PFSK-1 (cell line): ENCODE data around the gene LSM12. TPM values are rescaled to one million over a fixed set of nuclear protein-coding genes. Genes with fewer than 3 reads are reported as not detected.

ENCODE experiments used
- FOXP2 ChIP-seq: optimal IDR thresholded peaks from 2 replicates; pipeline ENCODE3; 2011; ENCODE audit warnings: borderline replicate concordance, control low read depth, inconsistent platforms; ENCODE audit not compliant: insufficient read depth; ENCODE audit errors: extremely low read length, extremely low read depth
- POLR2AphosphoS5 ChIP-seq: IDR thresholded peaks from 2 replicates; pipeline ENCODE4 v1.6.1; 2012; ENCODE audit warnings: low read depth, mild to moderate bottlenecking, control low read depth, low read length, moderate library complexity
- SIN3A ChIP-seq: IDR thresholded peaks from 2 replicates; pipeline ENCODE4 v1.6.1; 2012; ENCODE audit warnings: mild to moderate bottlenecking, low read length, moderate library complexity, borderline replicate concordance; ENCODE audit not compliant: insufficient read depth
- TAF1 ChIP-seq: IDR thresholded peaks from 2 replicates; pipeline ENCODE4 v1.6.1; 2012; ENCODE audit warnings: low read length, control low read depth, borderline replicate concordance; ENCODE audit not compliant: insufficient read depth
- polyA plus RNA-seq: library from polyadenylated mRNA; unstranded; fragments of >200 nt; gene quantifications from one replicate; pipeline ENCODE4 v1.2.1, GENCODE V29; 2012; ENCODE audit warnings: low read depth, missing spikeins; ENCODE audit not compliant: insufficient read length
- TF ChIP-seq, protein P1 (sequence below), 2 experiments: IDR thresholded peaks; 2 replicates each; pipeline versions ENCODE4 v1.6.1 to v1.8.0; 2011 to 2012; ENCODE audit warnings: low read depth in 2 of 2, low read length in 2 of 2, control low read depth in 1 of 2, inconsistent platforms in 1 of 2, mild to moderate bottlenecking in 1 of 2, moderate library complexity in 1 of 2; ENCODE audit not compliant: insufficient read depth in 1 of 2

Gene LSM12
- polyA plus RNA-seq = 78.7 TPM

DNA sequence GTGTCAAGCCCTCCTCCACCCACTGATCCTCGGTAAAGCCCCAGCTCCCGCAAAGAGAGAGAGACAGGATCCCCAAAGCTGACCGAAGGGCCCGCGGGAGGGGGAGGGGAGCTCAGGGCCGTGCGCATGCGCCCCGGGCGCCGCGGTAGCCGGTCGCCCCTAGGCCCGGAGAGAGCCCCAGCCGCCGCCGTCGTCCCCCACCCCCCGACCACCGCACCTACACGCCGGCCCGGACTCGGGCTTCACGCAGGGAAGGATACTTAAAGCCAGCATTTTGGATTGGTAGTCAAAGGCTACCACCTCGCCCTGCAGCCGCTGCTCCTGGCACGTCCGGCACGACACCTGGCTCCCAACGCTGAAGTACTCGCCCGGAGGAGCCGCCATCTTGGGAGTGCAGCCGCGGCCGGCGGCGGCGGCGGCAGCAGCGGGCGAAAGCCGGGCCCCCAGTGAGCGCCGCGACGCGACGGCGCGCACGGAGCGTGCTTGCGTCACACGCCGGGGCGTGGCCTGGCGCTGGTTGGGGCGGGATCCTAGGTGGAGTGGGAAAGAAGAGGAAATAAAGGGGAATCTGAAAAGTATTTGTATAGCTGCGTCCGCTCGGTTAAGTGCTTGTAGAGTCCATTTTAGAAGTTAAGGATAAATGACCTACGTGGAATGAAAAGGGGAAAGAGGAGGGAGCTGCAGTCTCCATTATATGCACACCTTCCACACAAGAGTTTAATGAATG, at the start of gene LSM12:
TSS of gene LSM12 (minus strand) at position 468 of the 727 bp plus-strand sequence. CDS start at position 384, 84 bp downstream.
- TF ChIP-seq, protein P1, sequence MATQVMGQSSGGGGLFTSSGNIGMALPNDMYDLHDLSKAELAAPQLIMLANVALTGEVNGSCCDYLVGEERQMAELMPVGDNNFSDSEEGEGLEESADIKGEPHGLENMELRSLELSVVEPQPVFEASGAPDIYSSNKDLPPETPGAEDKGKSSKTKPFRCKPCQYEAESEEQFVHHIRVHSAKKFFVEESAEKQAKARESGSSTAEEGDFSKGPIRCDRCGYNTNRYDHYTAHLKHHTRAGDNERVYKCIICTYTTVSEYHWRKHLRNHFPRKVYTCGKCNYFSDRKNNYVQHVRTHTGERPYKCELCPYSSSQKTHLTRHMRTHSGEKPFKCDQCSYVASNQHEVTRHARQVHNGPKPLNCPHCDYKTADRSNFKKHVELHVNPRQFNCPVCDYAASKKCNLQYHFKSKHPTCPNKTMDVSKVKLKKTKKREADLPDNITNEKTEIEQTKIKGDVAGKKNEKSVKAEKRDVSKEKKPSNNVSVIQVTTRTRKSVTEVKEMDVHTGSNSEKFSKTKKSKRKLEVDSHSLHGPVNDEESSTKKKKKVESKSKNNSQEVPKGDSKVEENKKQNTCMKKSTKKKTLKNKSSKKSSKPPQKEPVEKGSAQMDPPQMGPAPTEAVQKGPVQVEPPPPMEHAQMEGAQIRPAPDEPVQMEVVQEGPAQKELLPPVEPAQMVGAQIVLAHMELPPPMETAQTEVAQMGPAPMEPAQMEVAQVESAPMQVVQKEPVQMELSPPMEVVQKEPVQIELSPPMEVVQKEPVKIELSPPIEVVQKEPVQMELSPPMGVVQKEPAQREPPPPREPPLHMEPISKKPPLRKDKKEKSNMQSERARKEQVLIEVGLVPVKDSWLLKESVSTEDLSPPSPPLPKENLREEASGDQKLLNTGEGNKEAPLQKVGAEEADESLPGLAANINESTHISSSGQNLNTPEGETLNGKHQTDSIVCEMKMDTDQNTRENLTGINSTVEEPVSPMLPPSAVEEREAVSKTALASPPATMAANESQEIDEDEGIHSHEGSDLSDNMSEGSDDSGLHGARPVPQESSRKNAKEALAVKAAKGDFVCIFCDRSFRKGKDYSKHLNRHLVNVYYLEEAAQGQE (IDR thresholded peaks at IDR 0.05; ENCODE audit: insufficient read depth in 1 of 2, low read depth in 2 of 2, low read length in 2 of 2) = no peak
- TF ChIP-seq TAF1 = peak; percentile 84
- TF ChIP-seq FOXP2 = peak; percentile 62
- TF ChIP-seq POLR2AphosphoS5 = peak; percentile 64
- no peak for TF ChIP-seq SIN3A

DNA sequence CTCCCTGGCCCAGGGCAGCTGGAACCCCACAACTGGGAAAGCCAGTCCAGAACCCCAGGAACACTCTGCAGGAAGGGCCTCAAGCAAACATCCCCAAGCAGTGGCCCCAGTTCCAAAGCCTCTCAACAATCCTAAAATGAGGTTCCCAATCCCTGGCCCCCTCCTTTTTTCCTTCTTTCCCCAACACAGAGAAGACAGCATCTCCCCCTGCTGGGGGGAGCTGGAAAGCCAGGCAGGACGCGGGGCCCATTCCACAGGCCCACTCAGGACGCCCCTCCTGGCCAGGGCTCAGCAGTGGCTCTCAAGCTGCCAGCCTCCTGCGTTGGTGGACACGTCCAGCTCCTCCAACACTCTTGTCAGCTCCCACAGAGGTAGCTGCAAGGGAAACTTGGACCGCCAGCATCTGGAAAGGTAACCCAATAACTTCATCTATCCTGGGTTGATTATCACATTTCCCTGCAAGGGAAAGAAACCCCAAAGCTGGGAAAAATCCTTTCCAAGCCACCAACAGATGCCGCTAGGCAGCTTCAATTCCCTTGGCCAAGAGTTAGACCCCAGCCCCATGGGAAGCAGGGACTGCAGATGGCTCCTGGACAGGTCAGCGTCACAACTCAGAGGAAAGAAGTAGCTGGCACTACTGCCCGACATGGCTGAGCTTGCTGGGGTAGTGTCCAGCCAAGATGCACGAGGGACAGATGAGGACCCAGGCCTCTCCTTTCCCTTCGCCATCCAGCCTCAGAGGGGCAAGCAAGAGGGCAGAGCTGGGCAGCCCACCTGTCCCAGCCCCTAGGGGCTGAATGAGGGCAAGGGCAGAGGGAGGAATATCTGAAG, 49.3 kb upstream of the LSM12 start:
- TF ChIP-seq FOXP2 (no peak), SIN3A (no peak), TAF1 (no peak), POLR2AphosphoS5 (no peak)
- TF ChIP-seq, protein P1 (IDR thresholded peaks at IDR 0.05; ENCODE audit: insufficient read depth in 1 of 2, low read depth in 2 of 2, low read length in 2 of 2) = no peak

DNA sequence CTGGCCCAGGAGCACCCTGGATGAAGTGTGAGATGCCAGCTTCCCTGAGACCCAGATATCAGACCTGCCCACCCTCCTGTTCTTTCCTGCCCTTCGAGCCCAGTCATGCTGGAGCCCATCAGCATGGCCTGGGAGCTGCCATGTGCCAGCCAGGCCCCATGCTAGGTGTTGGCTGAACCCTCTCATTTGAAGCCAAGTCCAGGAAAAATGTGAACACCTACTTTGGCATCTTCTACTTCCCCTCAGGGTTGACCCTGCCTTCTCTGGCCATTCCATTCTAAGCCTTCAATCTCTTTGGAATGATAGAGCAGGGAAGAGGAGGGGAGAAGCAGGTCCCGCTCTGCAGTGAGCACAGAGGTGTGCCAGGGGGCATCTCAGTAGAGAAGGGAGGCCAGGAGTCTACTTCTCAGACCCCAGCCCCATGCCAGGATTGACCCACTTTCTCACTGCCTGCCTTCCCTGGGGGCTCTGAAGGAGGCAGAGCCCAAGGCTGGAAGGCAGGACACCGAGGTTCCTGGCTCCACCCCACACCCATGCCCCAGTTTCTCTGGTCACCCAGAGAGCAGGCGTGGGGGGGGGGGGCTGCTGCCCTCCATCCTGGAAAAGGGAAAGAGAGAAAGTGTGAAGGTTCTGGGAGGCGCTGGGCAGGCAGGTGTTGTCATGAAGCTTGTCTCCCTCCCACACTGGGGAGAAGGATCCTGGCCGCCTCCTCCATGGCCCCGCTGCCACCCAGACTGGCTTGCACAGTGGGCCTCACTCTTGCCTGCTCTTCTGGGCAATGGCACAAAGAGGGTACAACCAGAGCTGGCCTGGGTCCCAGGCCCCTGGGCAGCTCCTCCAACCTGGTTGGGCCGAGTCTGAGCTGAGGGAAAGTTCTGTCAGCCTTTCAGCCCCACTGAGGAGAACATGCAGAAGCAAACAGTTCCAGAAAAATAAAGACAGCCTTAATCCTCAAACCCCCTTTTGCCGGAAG, 47.7 kb upstream of the LSM12 start:
- TF ChIP-seq SIN3A (no peak), POLR2AphosphoS5 (no peak), TAF1 (no peak)
- TF ChIP-seq, protein P1 (IDR thresholded peaks at IDR 0.05; ENCODE audit: insufficient read depth in 1 of 2, low read depth in 2 of 2, low read length in 2 of 2) = no peak

DNA sequence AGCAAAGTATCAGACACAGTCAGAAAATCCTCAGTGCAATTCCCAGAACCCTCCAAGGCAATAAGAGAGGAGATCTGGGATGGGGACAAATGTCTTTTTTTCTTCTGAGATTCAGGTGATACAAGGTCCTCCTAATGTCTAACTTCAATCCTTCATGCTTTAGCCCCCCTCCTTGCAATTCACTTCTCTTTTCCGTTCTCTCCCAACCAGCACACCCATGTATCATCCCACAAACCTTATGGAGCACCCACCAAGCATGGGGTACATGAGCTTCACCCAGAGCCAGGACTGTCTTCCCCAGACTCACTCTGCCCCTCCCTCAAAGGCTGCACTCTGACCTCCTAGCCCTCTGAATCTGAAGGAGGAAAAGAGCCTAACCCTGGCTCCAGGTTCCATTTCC, 46.9 kb upstream of the LSM12 start:
- TF ChIP-seq, protein P1 (IDR thresholded peaks at IDR 0.05; ENCODE audit: insufficient read depth in 1 of 2, low read depth in 2 of 2, low read length in 2 of 2) = no peak
- TF ChIP-seq FOXP2 = no peak
- TF ChIP-seq SIN3A = no peak
- TF ChIP-seq POLR2AphosphoS5 = no peak
- TF ChIP-seq TAF1 = no peak
